ENCODE measurements around the gene KCNQ4. TPM values are rescaled to one million over a fixed set of nuclear protein-coding genes. Genes with fewer than 3 reads are reported as not detected.

The KCNQ4 gene
- total RNA-seq, 6 experiments from 2014 or later = 0.05 TPM; not detected in 5

- peaks cover 5% of the 10 kb centered on the region for H3K27me3 Mint-ChIP-seq (ENCODE audit: insufficient read depth)
- peaks cover 3% of the 10 kb centered on the region; the same call in 1 of the 2 replicates for H3K4me1 Mint-ChIP-seq (ENCODE audit: low read depth)
- H3K9me3 Mint-ChIP-seq = no peaks in the 10 kb centered on the region
These were observed 71.9 kb downstream of the KCNQ4 start for GRCh38 chr1:40855513-40855912.

GRCh38 chr1:40856116-40856515, 72.5 kb downstream of the KCNQ4 start:
- H3K4me1 Mint-ChIP-seq (ENCODE audit: low read depth) = no peaks in the 10 kb centered on the region
- H3K4me3 Mint-ChIP-seq = no peak overlapping the region
- no peaks in the 10 kb centered on the region for H3K9me3 Mint-ChIP-seq
- no peak for TF ChIP-seq CTCF (IDR thresholded peaks at IDR 0.05)
- DNase-seq = no peak
- H3K27ac Mint-ChIP-seq = no peak overlapping the region
- peaks cover 5% of the 10 kb centered on the region for H3K27me3 Mint-ChIP-seq (ENCODE audit: insufficient read depth)
- no peaks in the 10 kb centered on the region for H3K36me3 Mint-ChIP-seq (ENCODE audit: low read depth)

More at GRCh38 chr1:40855513-40855912, 71.9 kb downstream of the KCNQ4 start:
- no peak overlapping the region for H3K27ac Mint-ChIP-seq
- TF ChIP-seq CTCF (IDR thresholded peaks at IDR 0.05) = peak; percentile 47
- no peak for DNase-seq
- no peak overlapping the region for H3K4me3 Mint-ChIP-seq
- H3K36me3 Mint-ChIP-seq (ENCODE audit: low read depth) = no peaks in the 10 kb centered on the region

GRCh38 chr1:40856656-40857302, 73.2 kb downstream of the KCNQ4 start:
- Mint-ChIP-seq H3K27me3 (ENCODE audit: insufficient read depth) (peaks cover 5% of the 10 kb centered on the region), H3K27ac (no peak overlapping the region), H3K4me1 (ENCODE audit: low read depth) (no peaks in the 10 kb centered on the region), H3K9me3 (no peaks in the 10 kb centered on the region), H3K36me3 (ENCODE audit: low read depth) (no peaks in the 10 kb centered on the region), H3K4me3 (no peak overlapping the region)
- TF ChIP-seq CTCF (IDR thresholded peaks at IDR 0.05) = no peak
- DNase-seq = no peak

- H3K9me3 Mint-ChIP-seq = no peaks in the 10 kb centered on the region
- no peak overlapping the region for H3K4me3 Mint-ChIP-seq
- no peak for TF ChIP-seq CTCF (IDR thresholded peaks at IDR 0.05)
- peaks cover 4% of the 10 kb centered on the region; the same call in 1 of the 2 replicates for H3K4me1 Mint-ChIP-seq (ENCODE audit: low read depth)
- DNase-seq = no peak
- no peak overlapping the region for H3K27ac Mint-ChIP-seq
- H3K36me3 Mint-ChIP-seq (ENCODE audit: low read depth) = no peaks in the 10 kb centered on the region
- H3K27me3 Mint-ChIP-seq (ENCODE audit: insufficient read depth) = peaks cover 3% of the 10 kb centered on the region
These were observed 74.2 kb downstream of the KCNQ4 start for GRCh38 chr1:40857737-40858136.

- Mint-ChIP-seq H3K9me3 (no peaks in the 10 kb centered on the region), H3K36me3 (ENCODE audit: low read depth) (no peaks in the 10 kb centered on the region), H3K27ac (no peak overlapping the region), H3K27me3 (ENCODE audit: insufficient read depth) (peaks cover 3% of the 10 kb centered on the region), H3K4me1 (ENCODE audit: low read depth) (peaks cover 5% of the 10 kb centered on the region; the same call in 1 of the 2 replicates), H3K4me3 (no peak overlapping the region)
- no peak for TF ChIP-seq CTCF (IDR thresholded peaks at IDR 0.05)
- no peak for DNase-seq
These were observed 75.3 kb downstream of the KCNQ4 start for GRCh38 chr1:40858856-40859416.
